AG20443 (cell line): ENCODE data around the gene CDH23.

Experiments
- DNase-seq: peaks from one replicate; pipeline ENCODE4 v3.0.0; 2012; ENCODE audit warnings: low spot score, mixed read lengths

CDH23 gene

DNA sequence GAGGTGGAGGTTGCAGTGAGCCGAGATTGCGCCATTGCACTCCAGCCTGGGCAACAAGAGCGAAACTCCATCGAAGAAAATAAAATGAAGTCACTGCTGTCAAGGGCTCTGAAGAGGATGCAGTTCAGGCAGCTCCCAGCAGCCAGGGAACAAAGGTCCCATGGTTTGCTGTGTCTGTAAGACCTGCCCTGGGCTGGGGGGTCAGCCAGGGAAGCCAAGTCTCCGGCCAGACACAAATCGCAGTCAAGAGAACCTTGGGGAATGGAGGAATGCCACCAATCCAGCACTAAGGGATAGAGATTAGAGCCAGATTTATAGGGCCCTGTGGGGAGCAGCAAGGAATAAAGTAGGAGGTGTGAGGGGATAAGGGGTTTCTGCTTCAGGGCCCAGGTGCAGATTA lies 405.5 kb downstream of the CDH23 start:
- DNase-seq: no peak

DNA sequence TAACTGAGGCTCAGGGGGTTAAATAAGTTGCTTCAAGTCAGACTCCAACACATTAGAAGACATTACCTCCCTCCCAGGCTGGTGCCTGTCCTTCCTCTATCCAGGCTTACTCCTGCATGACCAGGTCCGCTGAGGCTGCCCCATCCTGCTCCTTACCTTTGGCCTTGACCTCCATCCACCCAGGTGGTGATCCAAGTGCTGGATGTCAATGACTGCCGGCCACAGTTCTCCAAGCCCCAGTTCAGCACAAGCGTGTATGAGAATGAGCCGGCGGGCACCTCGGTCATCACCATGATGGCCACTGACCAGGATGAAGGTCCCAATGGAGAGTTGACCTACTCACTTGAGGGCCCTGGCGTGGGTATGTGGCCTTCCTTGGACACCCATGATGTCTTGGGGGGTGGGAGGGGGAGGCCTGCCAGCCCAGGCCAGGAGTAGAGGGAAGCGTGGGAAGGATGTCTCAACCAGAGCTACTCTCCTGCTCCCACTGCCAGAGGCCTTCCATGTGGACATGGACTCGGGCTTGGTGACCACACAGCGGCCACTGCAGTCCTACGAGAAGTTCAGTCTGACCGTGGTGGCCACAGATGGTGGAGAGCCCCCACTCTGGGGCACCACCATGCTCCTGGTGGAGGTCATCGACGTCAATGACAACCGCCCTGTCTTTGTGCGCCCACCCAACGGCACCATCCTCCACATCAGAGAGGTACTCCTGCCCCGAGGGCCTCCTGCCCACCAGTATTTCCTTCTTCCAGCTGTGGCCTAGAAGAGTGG lies 406.2 kb downstream of the CDH23 start:
- DNase-seq: no peak

DNA sequence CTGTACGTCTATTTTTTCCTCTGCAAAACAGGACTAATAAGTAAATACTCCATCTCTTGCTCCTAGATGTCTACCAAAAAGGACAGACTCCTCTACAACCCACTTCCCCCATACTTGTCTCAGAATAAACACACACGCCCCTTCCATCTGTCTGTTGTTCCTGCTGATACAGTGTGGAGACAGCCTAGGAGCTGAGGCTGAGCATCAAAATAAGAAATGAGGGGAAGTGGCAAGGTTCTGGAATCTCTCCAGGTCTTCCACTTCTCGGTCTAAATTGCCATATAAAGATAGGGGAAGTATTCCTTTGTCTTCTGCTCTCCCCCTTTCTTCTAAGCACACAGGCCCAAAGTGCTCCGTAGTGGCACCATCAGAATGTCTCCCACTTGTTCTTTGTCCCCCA lies 407.4 kb downstream of the CDH23 start:
- no peak for DNase-seq

DNA sequence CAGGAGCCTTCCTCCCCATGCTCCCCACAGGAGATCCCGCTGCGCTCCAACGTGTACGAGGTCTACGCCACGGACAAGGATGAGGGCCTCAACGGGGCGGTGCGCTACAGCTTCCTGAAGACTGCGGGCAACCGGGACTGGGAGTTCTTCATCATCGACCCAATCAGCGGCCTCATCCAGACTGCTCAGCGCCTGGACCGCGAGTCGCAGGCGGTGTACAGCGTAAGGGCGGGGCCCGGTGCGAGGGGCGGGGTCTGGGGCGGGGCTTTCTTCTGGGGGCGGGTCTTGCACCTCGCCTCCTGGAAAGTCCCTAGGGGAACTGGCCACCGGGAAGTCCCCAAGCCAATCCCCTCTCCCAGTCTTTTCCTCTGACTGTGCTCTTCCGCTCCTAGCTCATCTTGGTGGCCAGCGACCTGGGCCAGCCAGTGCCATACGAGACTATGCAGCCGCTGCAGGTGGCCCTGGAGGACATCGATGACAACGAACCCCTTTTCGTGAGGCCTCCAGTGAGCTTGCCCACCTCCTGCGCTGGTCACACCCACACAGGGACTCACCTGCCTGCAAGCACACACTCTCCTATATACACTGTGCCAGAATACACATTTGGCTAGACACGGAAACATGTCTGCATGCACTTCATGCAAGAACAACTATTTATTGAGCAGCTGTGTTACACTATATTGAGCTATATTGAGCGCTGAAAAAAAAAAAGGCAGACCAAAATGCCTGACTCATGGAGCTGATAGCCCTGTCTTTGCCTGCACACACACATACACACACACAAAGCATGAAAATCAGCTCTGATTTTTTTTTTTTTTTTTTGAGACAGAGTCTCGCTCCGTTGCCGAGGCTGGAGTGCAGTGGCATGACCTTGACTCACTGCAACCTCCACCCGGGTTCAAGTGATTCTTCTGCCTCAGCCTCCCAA lies 409.3 kb downstream of the CDH23 start:
- DNase-seq: no peak

DNA sequence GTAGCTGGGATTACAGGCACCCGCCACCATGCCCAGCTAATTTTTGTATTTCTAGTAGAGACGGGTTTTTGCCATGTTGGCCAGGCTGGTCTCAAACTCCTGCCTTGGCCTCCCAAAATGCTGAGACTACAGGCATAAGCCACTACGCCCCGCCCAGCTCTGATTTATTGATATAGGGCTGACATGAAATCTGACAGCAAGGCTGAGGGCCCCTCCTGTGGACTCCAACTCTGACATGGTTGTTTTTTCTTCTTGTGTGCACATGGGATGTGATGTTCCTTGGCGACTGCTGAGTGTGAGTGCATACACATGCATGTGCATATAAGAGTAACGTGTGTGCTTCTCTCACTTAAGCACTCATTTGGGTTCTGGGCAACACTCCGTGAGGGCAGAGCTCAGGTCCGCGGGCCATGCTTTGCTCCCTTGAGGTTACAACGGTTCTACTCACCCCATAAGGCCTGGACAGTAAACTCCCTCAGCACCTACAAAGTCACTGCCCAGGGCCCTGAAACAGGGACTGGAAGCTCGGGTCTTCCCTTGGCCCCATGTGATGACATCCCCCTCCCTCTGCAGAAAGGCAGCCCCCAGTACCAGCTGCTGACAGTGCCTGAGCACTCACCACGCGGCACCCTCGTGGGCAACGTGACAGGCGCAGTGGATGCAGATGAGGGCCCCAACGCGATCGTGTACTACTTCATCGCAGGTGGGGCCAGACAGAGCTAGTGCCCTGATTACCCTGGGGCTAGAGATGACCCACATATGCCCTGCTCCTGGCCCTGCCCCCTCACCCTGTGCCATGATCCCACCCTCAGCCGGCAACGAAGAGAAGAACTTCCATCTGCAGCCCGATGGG lies 410.2 kb downstream of the CDH23 start:
- no peak for DNase-seq

DNA sequence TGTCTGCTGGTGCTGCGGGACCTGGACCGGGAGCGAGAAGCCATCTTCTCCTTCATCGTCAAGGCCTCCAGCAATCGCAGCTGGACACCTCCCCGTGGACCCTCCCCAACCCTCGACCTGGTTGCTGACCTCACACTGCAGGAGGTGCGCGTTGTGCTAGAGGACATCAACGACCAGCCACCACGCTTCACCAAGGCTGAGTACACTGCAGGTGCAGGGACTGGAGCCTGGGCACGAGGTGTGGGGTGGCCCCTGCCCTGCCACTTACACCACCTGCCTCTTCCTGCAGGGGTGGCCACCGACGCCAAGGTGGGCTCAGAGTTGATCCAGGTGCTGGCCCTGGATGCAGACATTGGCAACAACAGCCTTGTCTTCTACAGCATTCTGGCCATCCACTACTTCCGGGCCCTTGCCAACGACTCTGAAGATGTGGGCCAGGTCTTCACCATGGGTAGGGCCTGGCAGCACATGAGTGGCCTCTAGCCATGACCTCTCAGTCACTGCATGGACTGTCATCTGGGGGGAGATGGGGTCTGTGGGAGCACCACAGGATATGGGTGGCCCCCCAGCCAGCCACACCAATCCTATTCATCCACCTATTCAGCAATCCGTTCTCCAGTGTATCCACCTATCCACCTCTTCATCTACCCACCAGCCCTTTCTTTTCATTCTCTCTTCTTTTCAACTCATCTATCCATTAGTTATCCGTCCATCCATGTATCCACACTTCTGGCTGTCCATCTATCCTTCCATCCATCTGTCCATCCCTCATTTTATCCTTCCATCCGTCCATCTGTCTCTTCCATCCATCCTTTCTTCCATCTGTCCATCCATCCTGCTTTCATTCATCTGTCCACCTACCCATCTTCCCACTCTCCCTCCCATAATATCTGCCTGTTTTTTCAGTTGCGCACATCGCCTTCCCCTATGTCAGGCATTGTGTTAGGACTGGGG lies 411.1 kb downstream of the CDH23 start:
- DNase-seq: no peak

DNA sequence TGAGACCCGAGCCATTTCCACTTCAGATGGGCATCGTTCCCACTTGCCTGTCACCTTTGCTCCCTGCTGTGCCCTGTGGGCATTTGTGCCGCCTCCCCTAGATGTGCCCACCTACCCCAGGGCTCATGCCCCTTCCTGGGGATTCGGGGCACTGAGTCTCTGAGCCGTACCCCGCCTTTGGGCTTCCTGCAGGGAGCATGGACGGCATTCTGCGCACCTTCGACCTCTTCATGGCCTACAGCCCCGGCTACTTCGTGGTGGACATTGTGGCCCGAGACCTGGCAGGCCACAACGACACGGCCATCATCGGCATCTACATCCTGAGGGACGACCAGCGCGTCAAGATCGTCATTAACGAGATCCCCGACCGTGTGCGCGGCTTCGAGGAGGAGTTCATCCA lies 412.9 kb downstream of the CDH23 start:
- no peak for DNase-seq

DNA sequence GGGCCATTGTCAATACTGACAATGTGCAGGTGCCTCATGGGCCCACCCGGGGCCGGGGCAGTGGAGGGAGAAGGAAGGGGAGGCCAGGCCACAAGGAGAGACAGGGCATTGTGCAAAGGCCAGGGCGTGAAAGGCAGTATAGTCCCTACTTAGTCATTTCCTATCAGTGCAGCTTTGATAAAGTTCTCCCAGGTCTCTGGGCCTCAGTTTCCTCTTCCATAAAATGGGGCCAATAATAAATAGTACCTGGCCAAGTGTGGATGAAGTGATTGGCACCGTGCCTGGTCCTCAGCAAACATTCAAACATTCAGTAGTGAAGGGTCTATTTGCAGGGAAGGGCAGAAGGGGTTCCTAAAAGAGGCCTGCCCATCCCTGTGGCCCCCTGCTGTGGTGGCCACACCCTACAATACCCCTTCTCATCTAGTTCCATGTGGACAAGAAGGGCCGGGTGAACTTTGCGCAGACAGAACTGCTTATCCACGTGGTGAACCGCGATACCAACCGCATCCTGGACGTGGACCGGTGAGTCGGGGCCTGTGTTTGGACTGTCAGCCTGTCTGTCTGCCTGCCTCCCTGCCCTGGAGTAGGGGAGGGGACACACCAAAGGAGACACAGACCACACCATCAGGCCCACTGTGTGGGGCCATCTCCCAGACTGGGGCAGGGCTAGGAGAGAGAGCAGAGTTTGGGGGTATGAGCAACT lies 413.5 kb downstream of the CDH23 start:
- DNase-seq: no peak

DNA sequence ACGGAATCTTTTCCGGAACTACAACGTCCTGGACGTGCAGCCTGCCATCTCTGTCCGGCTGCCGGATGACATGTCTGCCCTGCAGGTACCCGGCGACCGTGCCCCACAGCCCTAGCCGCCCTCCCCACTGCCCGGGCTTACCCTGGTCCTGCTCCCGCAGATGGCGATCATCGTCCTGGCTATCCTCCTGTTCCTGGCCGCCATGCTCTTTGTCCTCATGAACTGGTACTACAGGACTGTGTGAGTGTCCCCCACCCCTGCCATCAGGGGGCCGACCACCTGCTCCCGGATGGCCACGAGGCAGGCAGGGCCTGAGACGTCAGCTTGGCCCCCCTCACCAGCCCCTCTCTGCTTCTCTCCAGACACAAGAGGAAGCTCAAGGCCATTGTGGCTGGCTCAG lies 414.6 kb downstream of the CDH23 start:
- DNase-seq: no peak

DNA sequence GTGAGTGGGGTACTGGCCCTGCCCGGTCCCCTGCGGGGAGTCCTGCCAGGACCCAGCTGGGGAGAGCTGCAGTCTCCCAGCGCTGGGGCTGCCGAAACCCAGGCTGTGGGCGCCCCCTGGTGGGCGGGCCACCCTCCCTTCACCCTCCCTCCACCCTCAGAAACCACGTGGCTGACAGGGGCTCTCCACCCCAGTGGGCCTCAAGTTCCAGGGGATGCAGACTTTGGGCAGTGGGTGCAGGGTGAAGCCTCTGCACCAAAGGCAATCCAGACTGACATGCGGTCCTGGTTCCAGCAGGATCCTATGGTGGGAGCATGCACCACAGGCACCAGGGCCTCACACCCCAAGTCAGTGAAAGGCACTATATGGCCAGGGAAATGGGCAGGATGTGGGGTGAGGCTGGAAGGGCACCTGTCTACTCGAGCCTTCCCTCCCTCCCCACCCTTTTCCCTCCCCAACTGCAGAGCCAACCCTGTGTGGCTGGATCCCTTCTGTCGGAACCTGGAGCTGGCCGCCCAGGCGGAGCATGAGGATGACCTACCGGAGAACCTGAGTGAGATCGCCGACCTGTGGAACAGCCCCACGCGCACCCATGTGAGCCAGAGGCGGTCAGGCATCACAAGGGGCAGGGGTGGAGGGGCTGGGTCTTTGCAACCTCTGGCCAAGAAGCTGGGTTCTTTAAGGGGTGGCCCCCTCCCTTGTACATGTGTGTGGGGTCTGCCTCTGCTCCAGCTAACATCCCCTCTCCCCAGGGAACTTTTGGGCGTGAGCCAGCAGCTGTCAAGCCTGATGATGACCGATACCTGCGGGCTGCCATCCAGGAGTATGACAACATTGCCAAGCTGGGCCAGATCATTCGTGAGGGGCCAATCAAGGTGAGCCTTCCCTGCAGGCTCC lies 415.5 kb downstream of the CDH23 start:
- peak; percentile 88 for DNase-seq

DNA sequence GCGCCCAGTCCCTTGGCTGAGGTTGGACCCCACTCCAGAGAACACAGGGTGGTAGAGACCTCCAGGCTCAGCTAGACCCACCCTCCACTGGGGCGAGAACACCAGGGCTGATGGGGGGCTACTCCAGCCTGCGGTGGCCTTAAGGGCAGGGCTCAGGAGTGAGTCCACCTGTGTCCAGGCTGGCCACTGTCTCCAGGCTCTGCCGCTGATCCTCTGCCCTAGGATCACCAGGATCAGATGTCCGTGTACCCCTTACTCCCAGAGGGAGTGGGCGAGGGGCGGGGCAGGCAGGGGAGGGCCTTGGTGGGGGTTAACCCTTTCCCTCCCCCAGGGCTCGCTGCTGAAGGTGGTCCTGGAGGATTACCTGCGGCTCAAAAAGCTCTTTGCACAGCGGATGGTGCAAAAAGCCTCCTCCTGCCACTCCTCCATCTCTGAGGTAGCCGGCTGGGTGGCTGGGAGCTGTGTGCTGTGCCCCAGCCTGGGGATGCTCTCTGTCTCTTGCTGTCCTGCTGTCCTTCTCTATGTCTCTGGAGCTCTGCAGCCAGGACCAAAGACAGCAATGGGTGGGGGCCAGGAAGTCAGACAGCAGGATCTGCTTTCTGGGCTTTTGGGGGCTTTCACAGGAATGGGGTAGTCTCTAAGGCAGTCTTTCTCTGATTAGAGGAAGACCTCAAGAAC lies 416.3 kb downstream of the CDH23 start:
- DNase-seq: no peak

DNA sequence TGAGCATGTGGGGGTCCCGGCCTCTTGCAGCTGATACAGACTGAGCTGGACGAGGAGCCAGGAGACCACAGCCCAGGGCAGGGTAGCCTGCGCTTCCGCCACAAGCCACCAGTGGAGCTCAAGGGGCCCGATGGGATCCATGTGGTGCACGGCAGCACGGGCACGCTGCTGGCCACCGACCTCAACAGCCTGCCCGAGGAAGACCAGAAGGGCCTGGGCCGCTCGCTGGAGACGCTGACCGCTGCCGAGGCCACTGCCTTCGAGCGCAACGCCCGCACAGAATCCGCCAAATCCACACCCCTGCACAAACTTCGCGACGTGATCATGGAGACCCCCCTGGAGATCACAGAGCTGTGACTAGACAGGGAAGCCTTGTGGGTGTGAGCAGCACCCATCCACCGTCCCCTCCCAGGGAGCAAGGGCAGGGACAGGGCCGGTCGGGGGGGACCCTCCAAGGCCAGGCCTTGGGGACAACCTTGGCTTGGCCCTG lies 418.2 kb downstream of the CDH23 start:
- no peak for DNase-seq

DNA sequence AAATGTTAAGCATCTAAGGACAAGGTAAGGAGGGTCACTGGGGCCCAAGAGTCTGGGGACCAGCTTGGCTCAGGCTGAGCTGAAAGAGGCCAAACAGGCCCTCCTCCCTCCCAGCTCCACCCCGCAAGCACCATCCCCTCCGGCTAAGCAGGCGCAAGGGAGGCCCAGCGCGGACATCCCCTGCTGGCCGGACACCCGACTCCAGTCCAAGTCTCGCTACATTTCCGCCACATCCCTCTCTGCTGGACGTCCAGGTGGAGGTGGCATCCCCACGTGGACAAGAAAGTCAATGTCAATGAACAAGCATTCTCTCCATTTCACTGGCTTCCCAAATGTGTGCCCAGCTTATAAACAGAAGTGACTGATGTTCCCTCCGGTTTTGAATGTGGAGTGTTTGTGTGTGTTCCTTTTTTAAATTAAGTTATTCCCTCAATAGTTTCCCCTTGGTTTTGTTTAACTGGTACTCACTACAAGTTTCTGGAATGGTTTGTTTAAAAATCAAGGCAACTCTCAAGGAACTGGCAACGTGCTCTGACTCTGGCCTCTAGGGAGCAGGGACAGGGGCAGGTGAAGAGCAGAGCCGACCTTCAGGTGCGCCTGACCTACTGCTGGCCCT lies 418.9 kb downstream of the CDH23 start:
- DNase-seq: no peak

DNA sequence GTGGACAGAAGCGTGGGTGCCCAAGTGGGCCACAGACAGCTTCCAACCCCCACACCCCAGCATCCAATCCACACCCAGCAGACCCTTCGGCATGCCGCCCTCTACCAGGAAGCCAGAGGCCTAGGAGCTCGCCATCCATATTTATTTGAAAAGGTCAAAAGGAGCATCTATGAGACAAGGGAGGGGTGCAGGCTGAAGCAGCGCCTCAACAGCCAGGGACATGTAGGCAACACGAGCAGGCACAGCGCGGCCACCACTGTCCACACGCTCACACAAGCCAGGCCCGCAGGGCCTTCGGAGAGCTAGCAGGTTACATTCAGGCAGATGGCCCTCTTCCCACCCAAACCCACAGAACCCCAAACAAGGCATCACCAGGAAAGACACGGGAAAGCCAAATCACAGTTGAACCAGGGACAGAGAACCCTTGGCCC lies 419.7 kb downstream of the CDH23 start:
- DNase-seq: no peak

DNA sequence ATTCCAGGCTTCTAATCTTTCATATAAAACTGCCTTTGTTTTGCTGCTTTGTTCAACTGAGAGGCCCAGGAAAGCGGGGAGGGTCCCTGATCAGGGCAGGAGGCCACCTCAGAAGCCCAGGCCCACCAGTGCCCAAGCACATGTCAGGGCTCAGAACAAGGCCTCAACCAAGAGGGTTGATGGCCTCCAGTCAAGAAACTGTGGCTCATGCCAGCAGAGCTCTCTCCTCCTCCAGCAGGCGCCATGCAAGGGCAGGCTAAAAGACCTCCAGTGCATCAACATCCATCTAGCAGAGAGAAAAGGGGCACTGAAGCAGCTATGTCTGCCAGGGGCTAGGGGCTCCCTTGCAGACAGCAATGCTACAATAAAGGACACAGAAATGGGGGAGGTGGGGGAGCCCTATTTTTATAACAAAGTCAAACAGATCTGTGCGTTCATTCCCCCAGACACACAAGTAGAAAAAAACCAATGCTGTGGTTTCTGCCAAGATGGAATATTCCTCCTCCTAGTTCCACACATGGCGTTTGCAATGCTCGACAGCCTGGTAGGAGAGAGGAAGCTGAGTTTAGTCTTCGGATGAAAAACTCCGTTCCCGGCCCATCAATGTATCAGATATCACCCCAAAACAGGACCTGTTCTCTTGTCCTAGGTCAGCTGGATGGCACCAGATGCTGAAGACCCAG lies 420.4 kb downstream of the CDH23 start:
- DNase-seq: no peak

DNA sequence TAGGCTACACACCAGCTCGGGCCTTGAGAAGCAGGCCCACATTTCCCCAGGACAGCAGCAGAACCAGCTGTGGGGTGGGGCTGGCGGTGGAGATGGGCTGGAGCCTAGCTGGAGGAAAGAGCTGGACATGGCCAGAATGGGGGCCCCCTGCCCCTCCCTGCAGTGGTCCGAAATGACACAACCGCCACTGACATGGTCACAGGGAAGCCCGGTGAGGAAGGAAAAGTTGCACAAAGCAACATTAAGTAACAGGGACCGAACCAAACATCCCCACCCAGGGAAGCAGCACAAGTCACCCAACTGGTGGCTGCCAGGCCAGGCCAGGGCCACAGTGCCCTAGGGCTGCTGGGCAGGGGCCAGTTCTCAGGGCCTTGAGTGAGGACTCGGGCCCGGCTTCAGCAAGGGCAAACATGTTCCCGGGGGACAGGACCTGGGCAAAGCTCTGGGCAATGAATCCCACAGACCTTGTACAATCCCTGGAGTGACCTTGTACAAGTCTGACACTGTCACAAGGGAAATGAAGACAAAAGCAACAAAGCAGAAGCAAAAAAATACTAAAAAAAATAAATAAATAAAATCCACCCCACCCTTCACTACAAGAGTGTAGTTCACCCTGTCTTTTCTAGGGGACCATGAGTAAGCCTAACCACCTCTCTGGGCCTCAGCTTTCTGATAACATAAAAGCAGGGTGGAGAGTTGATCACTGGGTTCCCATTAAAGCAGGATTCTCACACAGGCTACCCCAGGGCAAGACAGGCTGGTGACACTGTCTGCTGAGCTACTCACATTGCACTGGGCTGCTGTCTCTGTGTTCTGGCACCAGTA lies 421.3 kb downstream of the CDH23 start:
- DNase-seq: no peak
